ENCODE data around the gene SYDE1.
A peak's percentile ranks its signal among the peaks of the same experiment; 100 is the strongest.
"Not testable (repeated sequence)": the region's sequence is repeated elsewhere in the genome, so short reads cannot be mapped to it uniquely, and the experiment has no call there.

SYDE1 gene, protein sequence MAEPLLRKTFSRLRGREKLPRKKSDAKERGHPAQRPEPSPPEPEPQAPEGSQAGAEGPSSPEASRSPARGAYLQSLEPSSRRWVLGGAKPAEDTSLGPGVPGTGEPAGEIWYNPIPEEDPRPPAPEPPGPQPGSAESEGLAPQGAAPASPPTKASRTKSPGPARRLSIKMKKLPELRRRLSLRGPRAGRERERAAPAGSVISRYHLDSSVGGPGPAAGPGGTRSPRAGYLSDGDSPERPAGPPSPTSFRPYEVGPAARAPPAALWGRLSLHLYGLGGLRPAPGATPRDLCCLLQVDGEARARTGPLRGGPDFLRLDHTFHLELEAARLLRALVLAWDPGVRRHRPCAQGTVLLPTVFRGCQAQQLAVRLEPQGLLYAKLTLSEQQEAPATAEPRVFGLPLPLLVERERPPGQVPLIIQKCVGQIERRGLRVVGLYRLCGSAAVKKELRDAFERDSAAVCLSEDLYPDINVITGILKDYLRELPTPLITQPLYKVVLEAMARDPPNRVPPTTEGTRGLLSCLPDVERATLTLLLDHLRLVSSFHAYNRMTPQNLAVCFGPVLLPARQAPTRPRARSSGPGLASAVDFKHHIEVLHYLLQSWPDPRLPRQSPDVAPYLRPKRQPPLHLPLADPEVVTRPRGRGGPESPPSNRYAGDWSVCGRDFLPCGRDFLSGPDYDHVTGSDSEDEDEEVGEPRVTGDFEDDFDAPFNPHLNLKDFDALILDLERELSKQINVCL

DNA sequence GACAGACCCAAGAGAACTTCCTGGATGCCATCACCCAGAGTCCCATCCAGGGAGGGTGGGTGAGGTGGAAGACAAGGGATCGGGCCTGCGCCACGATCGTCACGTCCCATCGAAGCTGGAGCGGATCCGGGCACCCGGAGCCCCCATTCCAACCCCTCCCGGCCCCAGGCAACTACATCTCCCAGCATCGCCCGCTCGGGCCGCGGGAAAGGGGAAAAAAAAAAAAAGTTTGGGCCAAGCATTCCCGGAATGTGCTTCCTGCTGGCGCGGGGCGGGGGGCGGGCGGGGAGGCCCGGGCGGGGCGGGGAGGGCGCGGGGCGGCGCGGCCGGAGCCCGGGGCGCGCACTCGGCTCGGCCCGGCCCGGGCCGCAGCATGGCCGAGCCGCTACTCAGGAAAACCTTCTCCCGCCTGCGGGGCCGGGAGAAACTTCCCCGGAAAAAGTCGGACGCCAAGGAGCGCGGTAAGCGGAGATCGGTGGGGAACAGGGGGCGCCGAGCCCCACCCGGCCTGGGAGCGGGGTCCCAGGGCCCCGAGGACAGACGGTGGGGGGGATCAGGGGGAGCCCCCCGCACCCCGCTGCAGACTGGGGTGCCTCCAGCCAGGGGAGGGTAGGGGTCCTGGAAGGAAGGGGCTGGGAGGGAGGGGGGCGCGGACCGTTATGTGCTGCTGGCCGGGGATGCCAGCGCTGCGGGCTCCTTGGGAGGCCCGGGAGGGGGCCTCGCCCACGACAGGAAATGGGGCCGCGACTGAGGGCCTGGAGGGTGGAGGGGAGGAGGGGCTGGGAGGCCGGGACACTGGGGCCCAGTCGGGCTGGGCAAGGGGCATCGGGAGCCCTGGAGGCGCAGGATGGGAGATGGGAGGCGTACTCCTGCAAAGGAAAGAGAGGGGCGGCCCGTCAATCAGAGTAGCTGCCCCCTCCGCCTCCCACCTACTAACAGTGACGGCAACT, at the start of gene SYDE1:
SYDE1 (plus strand) TSS at position 341 of the 950 bp plus-strand sequence; CDS start at position 374, 33 bp downstream.
- H3K9ac ChIP-seq (ENCODE audit: insufficient read length, low read depth): peak within 1 kb of the TSS; percentile 86
- H3K27me3 ChIP-seq (ENCODE audit: insufficient read depth, insufficient read length): no peaks in the 10 kb centered on the region
- H3K4me1 ChIP-seq (ENCODE audit: insufficient read depth, insufficient read length): peaks cover 8% of the 10 kb centered on the region
- peaks cover 16% of the 10 kb centered on the region; the same call in 1 of the 2 replicates for H3K9me3 ChIP-seq (ENCODE audit: insufficient read depth, low read length)
- peaks cover 42% of the 10 kb centered on the region for H3K36me3 ChIP-seq (ENCODE audit: insufficient read depth, insufficient read length, low read length)
- DNase-seq (ENCODE audit: low read depth, low spot score): peak; percentile 63
- H3K4me3 ChIP-seq (ENCODE audit: insufficient read length, low read depth): peak within 1 kb of the TSS; percentile 71
- TF ChIP-seq SUZ12 (IDR thresholded peaks at IDR 0.05; ENCODE audit: extremely low read depth, insufficient read depth, insufficient read length): no peak
- TF ChIP-seq ZNF274 (IDR thresholded peaks at IDR 0.05; ENCODE audit: low read depth, low read length): no peak
- no peak for TF ChIP-seq YY1 (IDR thresholded peaks at IDR 0.05; ENCODE audit: insufficient read depth, insufficient read length)

DNA sequence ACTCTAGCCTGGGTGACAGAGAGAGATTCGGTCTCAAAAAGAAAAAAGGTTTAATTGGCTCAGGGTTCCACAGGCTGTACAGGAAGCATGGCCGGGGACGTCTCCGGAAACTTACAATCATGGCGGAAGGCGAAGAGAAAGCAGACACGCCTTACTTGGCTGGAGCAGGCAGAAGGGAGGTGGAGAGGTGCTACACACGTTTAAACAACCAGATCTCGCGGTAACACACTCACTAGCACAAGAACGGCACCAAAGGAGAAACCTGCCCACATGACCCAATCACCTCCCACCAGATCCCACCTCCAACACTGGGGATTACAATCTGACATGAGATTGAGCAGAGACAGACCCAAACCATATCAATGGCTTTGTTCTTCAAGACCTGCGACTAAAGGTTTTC, 45.2 kb upstream of the SYDE1 start:
- H3K4me3 ChIP-seq (ENCODE audit: insufficient read length, low read depth): no peak overlapping the region
- no peak for DNase-seq (ENCODE audit: low read depth, low spot score)
- no peaks in the 10 kb centered on the region for H3K4me1 ChIP-seq (ENCODE audit: insufficient read depth, insufficient read length)
- no peaks in the 10 kb centered on the region for H3K9me3 ChIP-seq (ENCODE audit: insufficient read depth, low read length)
- no peak overlapping the region for H3K9ac ChIP-seq (ENCODE audit: insufficient read length, low read depth)
- H3K27me3 ChIP-seq (ENCODE audit: insufficient read depth, insufficient read length): no peaks in the 10 kb centered on the region
- TF ChIP-seq ZNF274 (IDR thresholded peaks at IDR 0.05; ENCODE audit: low read depth, low read length) (no peak), SUZ12 (IDR thresholded peaks at IDR 0.05; ENCODE audit: extremely low read depth, insufficient read depth, insufficient read length) (no peak), YY1 (IDR thresholded peaks at IDR 0.05; ENCODE audit: insufficient read depth, insufficient read length) (no peak)
- no peaks in the 10 kb centered on the region for H3K36me3 ChIP-seq (ENCODE audit: insufficient read depth, insufficient read length, low read length)

DNA sequence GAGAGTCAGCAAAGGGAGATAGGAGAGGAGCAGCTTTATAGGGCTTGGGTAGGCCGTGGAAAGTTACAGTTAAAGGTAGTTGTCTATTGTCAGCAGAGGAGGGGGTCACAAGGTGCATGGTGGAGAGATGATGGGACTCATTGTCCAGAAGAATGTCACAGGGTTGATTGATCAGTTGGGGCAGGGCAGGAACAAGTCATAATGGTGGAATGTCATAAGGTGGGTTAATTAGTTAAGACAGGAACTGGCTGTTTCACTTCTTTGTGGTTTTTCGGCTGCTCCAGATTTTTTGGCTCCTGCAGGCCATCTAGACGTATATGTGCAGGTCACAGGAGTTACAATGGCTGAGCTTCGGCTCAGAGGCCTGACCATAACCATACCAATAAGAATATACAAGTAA, 36.8 kb upstream of the SYDE1 start:
- not testable (repeated sequence) for H3K9me3 ChIP-seq (ENCODE audit: insufficient read depth, low read length); H3K4me1 ChIP-seq (ENCODE audit: insufficient read depth, insufficient read length); DNase-seq (ENCODE audit: low read depth, low spot score); H3K27me3 ChIP-seq (ENCODE audit: insufficient read depth, insufficient read length); H3K4me3 ChIP-seq (ENCODE audit: insufficient read length, low read depth); H3K9ac ChIP-seq (ENCODE audit: insufficient read length, low read depth); H3K36me3 ChIP-seq (ENCODE audit: insufficient read depth, insufficient read length, low read length)

DNA sequence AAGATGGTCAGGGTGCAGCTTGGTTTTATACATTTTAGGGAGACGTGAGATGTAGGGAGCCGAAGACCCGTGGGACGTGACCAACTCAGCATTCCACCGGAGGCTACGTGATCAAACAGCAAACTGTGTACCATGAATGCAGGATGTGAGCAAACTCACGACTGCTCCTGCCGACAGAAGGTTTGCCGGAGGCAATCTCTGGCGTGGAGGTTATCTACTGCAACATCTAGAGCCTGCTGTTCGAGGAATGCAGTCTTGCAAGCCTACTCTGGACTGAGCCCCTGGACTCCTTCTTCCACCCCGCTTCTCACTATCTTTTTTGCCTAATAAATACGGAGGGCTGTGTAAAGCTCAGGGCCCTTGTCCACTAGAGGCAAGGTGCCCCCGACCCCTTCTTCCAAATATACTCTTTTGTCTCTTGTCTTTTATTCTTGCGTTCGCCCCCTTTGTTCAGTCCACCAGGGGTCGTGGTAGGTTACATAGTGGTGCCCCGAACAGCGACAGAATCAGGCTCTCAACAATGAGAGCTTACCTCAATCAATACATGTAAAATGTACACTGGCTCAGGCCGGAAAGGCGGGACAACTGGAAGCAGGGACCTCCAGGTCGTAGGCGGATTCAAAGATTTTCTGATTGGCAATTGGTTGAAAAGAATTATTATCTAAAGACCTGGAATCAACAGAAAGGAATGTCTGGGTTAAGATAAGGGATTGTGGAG, 34.1 kb upstream of the SYDE1 start:
- no peaks in the 10 kb centered on the region for H3K36me3 ChIP-seq (ENCODE audit: insufficient read depth, insufficient read length, low read length)
- no peak overlapping the region for H3K9ac ChIP-seq (ENCODE audit: insufficient read length, low read depth)
- H3K9me3 ChIP-seq (ENCODE audit: insufficient read depth, low read length): no peaks in the 10 kb centered on the region
- no peak overlapping the region for H3K4me3 ChIP-seq (ENCODE audit: insufficient read length, low read depth)
- no peaks in the 10 kb centered on the region for H3K27me3 ChIP-seq (ENCODE audit: insufficient read depth, insufficient read length)
- no peak for DNase-seq (ENCODE audit: low read depth, low spot score)
- no peaks in the 10 kb centered on the region for H3K4me1 ChIP-seq (ENCODE audit: insufficient read depth, insufficient read length)
- no peak for TF ChIP-seq ZNF274 (IDR thresholded peaks at IDR 0.05; ENCODE audit: low read depth, low read length)
- TF ChIP-seq YY1 (IDR thresholded peaks at IDR 0.05; ENCODE audit: insufficient read depth, insufficient read length): no peak
- no peak for TF ChIP-seq SUZ12 (IDR thresholded peaks at IDR 0.05; ENCODE audit: extremely low read depth, insufficient read depth, insufficient read length)

DNA sequence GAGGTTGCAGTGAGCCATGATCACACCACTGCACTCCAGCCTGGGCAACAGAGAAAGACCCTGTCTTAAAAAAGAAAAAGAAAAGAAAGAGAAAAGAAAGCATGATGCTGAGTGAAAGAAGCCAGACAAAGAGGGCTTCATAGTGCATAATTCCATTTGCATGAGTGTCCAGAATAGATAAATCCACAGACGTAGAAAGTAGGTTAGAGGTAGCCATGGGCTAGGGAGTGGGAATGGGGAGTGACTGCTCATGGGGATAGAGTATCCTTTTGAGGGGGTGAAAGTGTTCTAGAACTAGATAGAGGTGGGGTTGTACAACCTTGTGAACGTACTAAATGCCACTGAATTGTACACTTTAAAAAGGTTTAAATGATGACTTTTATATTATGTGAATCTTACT, 32.8 kb upstream of the SYDE1 start:
- Histone ChIP-seq H3K4me1 (ENCODE audit: insufficient read depth, insufficient read length) (no peaks in the 10 kb centered on the region), H3K36me3 (ENCODE audit: insufficient read depth, insufficient read length, low read length) (no peaks in the 10 kb centered on the region), H3K9me3 (ENCODE audit: insufficient read depth, low read length) (no peaks in the 10 kb centered on the region), H3K27me3 (ENCODE audit: insufficient read depth, insufficient read length) (no peaks in the 10 kb centered on the region), H3K9ac (ENCODE audit: insufficient read length, low read depth) (no peak overlapping the region), H3K4me3 (ENCODE audit: insufficient read length, low read depth) (no peak overlapping the region)
- no peak for DNase-seq (ENCODE audit: low read depth, low spot score)
- TF ChIP-seq YY1 (IDR thresholded peaks at IDR 0.05; ENCODE audit: insufficient read depth, insufficient read length) (no peak), SUZ12 (IDR thresholded peaks at IDR 0.05; ENCODE audit: extremely low read depth, insufficient read depth, insufficient read length) (no peak), ZNF274 (IDR thresholded peaks at IDR 0.05; ENCODE audit: low read depth, low read length) (no peak)

DNA sequence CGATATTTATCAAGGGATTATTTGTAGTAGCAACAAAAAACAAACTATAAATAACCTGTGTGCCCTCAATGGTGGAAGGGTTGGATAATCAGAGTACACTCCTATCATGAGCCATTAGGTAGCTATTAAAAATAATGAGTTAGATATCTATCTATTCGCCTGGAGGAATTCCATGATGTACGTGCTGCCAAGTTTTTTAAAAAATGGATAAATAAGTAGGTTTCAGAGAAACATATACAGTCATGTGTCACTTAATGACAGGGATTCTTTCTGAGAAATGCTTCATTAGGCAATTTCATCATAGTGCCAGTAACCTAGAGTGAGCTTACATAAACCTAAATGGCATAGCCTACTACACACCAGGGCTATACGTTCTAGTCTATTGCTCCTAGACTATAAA, 31.4 kb upstream of the SYDE1 start:
- DNase-seq (ENCODE audit: low read depth, low spot score): no peak
- no peaks in the 10 kb centered on the region for H3K9me3 ChIP-seq (ENCODE audit: insufficient read depth, low read length)
- H3K4me3 ChIP-seq (ENCODE audit: insufficient read length, low read depth): no peak overlapping the region
- H3K9ac ChIP-seq (ENCODE audit: insufficient read length, low read depth): no peak overlapping the region
- H3K27me3 ChIP-seq (ENCODE audit: insufficient read depth, insufficient read length): no peaks in the 10 kb centered on the region
- H3K36me3 ChIP-seq (ENCODE audit: insufficient read depth, insufficient read length, low read length): no peaks in the 10 kb centered on the region
- TF ChIP-seq SUZ12 (IDR thresholded peaks at IDR 0.05; ENCODE audit: extremely low read depth, insufficient read depth, insufficient read length) (no peak), YY1 (IDR thresholded peaks at IDR 0.05; ENCODE audit: insufficient read depth, insufficient read length) (no peak), ZNF274 (IDR thresholded peaks at IDR 0.05; ENCODE audit: low read depth, low read length) (no peak)
- H3K4me1 ChIP-seq (ENCODE audit: insufficient read depth, insufficient read length): no peaks in the 10 kb centered on the region

DNA sequence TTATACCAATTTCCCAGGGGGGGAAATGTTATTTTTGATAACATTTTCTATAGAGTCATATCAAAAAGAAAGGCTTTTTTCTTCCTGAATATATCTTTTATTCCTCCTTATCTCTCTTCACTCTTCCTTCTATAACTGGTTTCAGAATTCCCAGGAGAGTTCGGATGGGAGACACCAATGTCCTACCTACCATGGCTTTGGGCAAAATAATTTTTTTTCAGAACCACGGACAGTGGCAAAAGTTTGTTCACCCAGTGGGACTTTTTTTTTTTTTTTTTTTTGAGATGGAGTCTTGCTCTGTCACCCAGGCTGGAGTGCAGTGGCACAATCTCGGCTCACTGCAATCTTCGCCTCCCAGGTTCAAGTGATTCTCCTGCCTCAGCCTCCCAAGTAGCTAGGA, 27.2 kb upstream of the SYDE1 start:
- H3K4me3 ChIP-seq (ENCODE audit: insufficient read length, low read depth); H3K27me3 ChIP-seq (ENCODE audit: insufficient read depth, insufficient read length): not testable (repeated sequence)

More for the DNA sequence above, 27.2 kb upstream of the SYDE1 start:
- DNase-seq (ENCODE audit: low read depth, low spot score); H3K9me3 ChIP-seq (ENCODE audit: insufficient read depth, low read length); H3K9ac ChIP-seq (ENCODE audit: insufficient read length, low read depth); H3K36me3 ChIP-seq (ENCODE audit: insufficient read depth, insufficient read length, low read length); H3K4me1 ChIP-seq (ENCODE audit: insufficient read depth, insufficient read length): not testable (repeated sequence)

Measured in NT2/D1 (cell line).